GM12865 (cell line): ENCODE results near the gene KLHL29.

Experiments used
- DNase-seq: peaks from one replicate; pipeline ENCODE4 v3.0.0; 2010; ENCODE audit warnings: low read depth
- H3K4me3 ChIP-seq: 2 replicates; pipeline ENCODE4 v1.5.1; 2011; ENCODE audit warnings: mild to moderate bottlenecking, low read depth, low read length, control low read depth
- CTCF ChIP-seq: IDR thresholded peaks from 2 replicates; pipeline ENCODE4 v1.5.1; 2011; ENCODE audit warnings: low read length, control low read depth, low read depth, inconsistent platforms; ENCODE audit not compliant: insufficient read depth; ENCODE audit errors: missing control alignments

The KLHL29 gene

GRCh38 chr2:23540804-23541360 is 155.9 kb downstream of the KLHL29 start:
- no peak overlapping the region for H3K4me3 ChIP-seq
- DNase-seq, result no peak
- no peak for TF ChIP-seq CTCF

GRCh38 chr2:23541503-23542229 is 156.7 kb downstream of the KLHL29 start:
- no peak overlapping the region for H3K4me3 ChIP-seq
- no peak for DNase-seq
- no peak for TF ChIP-seq CTCF

GRCh38 chr2:23542230-23542789 is 157.3 kb downstream of the KLHL29 start:
- H3K4me3 ChIP-seq, result no peak overlapping the region
- no peak for TF ChIP-seq CTCF
- DNase-seq, result no peak

DNA sequence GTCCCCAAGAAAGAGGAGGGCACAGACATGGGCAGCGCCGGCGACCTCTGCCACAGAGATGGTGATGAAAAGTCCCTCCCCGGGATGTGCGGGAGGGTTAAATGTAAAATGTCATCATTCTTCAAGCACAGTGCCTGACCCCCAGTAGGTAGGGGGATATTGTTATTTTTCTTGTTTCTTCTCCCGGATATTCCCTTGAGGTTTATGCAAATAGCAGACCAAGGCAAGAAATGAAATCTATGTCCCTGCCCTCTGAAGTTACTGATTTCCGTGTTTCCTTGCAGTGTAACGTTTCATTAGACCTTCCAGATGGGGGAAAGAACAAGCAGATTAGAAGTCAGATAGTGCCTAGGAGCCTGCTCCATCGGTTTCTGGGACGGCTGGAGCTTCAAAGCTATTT is 158.3 kb downstream of the KLHL29 start:
- no peak for DNase-seq
- TF ChIP-seq CTCF, result no peak
- H3K4me3 ChIP-seq, result no peak overlapping the region

- no peak for TF ChIP-seq CTCF
- H3K4me3 ChIP-seq, result no peak overlapping the region
- DNase-seq, result no peak
These were observed 158.7 kb downstream of the KLHL29 start for GRCh38 chr2:23543728-23544127.

DNA sequence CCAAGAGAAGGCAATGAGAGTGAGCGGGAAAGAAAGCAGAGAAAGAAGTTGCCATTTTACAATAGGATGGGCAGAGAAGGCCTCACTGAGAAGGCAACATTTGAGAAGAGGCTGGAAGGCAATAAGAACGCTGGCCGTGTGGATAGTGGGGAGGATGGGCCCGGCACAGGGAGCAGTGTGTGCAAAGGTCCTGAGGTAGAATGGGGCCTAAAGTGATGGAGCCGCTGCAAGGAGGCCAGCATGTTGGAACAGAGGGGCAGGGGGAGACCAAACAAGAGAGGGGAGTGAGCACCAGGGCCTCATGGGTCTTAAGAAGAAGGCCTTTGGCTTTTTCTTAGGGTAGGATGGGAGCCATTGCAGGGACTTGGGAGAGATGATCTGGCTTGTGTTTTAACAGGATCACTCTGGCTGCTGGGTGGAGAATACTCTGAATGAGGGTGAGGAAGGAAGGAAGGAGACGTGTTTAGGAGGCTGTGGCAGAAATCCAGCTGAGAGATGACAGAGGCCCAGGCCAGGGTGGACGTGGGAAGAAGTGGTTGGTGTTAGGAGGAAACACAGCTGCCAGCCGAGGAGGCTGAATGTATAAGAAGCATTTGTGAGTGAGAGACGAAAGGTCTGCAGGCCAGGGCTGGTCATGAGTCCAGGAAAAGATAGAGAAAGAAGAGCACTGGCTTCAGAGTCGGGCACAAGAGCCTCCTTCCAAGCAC is 159.8 kb downstream of the KLHL29 start:
- H3K4me3 ChIP-seq, result no peak overlapping the region
- no peak for TF ChIP-seq CTCF
- no peak for DNase-seq
